Retinal pigment epithelial cell (primary cell): ENCODE data around the gene XRCC1.

Experiments
- DNase-seq: peaks from one replicate; pipeline ENCODE4 v3.0.0-alpha.2; 2010; ENCODE audit warnings: low read depth
- H3K4me3 ChIP-seq: 2 replicates; pipeline ENCODE4 v1.5.1; 2011; ENCODE audit warnings: mild to moderate bottlenecking, low read length, control low read depth, moderate library complexity
- CTCF ChIP-seq: conservative IDR thresholded peaks from 2 replicates; pipeline ENCODE4 v1.5.1; 2011; ENCODE audit warnings: low read depth, low read length, control low read depth, inconsistent platforms

Gene XRCC1

GRCh38 chr19:43502419-43502976 is 72.8 kb downstream of the XRCC1 start:
- no peak for DNase-seq
- TF ChIP-seq CTCF = no peak
- no peak overlapping the region for H3K4me3 ChIP-seq

GRCh38 chr19:43501661-43502418 is 73.5 kb downstream of the XRCC1 start:
- TF ChIP-seq CTCF = no peak
- H3K4me3 ChIP-seq = no peak overlapping the region
- DNase-seq = no peak

- no peak for TF ChIP-seq CTCF
- DNase-seq = no peak
- no peak overlapping the region for H3K4me3 ChIP-seq
Observed at GRCh38 chr19:43499042-43499441, 76.3 kb downstream of the XRCC1 start.

GRCh38 chr19:43498233-43498842 is 77.0 kb downstream of the XRCC1 start:
- no peak for TF ChIP-seq CTCF
- H3K4me3 ChIP-seq = no peak overlapping the region
- DNase-seq = no peak

GRCh38 chr19:43496960-43497359 is 78.4 kb downstream of the XRCC1 start:
- no peak overlapping the region for H3K4me3 ChIP-seq
- no peak for TF ChIP-seq CTCF
- DNase-seq = no peak

- no peak for TF ChIP-seq CTCF
- DNase-seq = no peak
- H3K4me3 ChIP-seq = no peak overlapping the region
Observed at GRCh38 chr19:43495082-43495481, 80.2 kb downstream of the XRCC1 start.
